ENCODE measurements around the gene FOXA3. TPM values are rescaled to one million over a fixed set of nuclear protein-coding genes. Genes with fewer than 3 reads are reported as not detected.

Gene FOXA3
- total RNA-seq, 1 experiment from 2014 or later = 5.8 TPM

DNA sequence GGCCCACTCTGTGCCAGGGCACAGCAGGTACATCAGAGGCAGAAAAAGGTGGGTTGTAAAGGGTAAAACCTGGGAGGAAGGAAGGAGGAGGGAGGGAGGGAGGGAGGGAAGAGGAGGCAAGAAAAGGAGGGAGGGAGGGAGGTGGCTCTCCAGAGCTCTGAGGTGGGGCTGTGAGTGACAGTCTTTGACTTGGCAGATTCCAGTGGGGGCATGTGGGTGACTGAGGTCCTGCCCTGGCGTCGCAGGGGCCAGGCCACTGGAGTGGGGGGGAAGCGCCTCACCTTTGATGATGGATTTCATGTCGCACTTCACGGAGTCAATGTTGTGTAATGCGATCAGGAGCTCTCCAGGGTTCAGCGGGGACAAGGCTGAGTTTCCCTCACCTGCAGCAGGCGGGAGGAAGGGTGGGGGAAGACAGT lies 43.0 kb upstream of the FOXA3 start:
- Histone ChIP-seq H3K27me3 (ENCODE audit: insufficient read depth, low read length) (no peaks in the 10 kb centered on the region), H3K9me3 (ENCODE audit: control insufficient read depth in 1 of 2, insufficient read depth in 1 of 2, low read depth in 1 of 2, low read length in 2 of 2) (no peaks in the 10 kb centered on the region), H3K27ac (ENCODE audit: low read depth, low read length) (no peak overlapping the region), H3K79me2 (ENCODE audit: insufficient read depth, low read length) (no peaks in the 10 kb centered on the region), H3K4me2 (ENCODE audit: low read length) (no peak overlapping the region), H3K9ac (ENCODE audit: low read length) (no peak overlapping the region), H3K9me2 (ENCODE audit: insufficient read depth) (no peaks in the 10 kb centered on the region), H4K20me1 (ENCODE audit: insufficient read depth) (no peaks in the 10 kb centered on the region), H2AFZ (ENCODE audit: low read depth, low read length, poor library complexity, severe bottlenecking) (no peak overlapping the region), H3K36me3 (ENCODE audit: control insufficient read depth in 1 of 2, insufficient read depth in 2 of 2, low read length in 2 of 2) (peaks cover 14 to 32% of the 10 kb centered on the region in 2 experiments; a peak in 3 of 4 replicates), H3K4me3 (replicated peaks in 1 of 2; ENCODE audit: low read depth in 1 of 2, low read length in 2 of 2) (no peak overlapping the region), H3K4me1 (ENCODE audit: control insufficient read depth in 1 of 2, insufficient read depth in 2 of 2, low read length in 2 of 2) (peaks cover 3 to 11% of the 10 kb centered on the region in 2 experiments; a peak in 3 of 4 replicates)
- no peak for ATAC-seq
- no TSS peak for BruUV-seq (replicated peaks)
- ChIA-PET POLR2A (no interaction called here), RAD21 (ENCODE audit: low non-redundant PET in 1 of 2, low total read pairs in 2 of 2, uncharacterized antibody in 2 of 2, unreplicated experiment in 2 of 2) (no interaction called here), CTCF (no interaction called here)
- no peak for DNase-seq (ENCODE audit: low read depth, low spot score)
- TF ChIP-seq EZH2phosphoT487 (IDR thresholded peaks at IDR 0.05; ENCODE audit: borderline replicate concordance) (no peak), EGR1 (IDR thresholded peaks at IDR 0.05; ENCODE audit: low read depth) (no peak), YY1 (IDR thresholded peaks at IDR 0.05; ENCODE audit: extremely low read depth, insufficient replicate concordance, low read depth, low read length) (no peak), POLR2AphosphoS5 (IDR thresholded peaks at IDR 0.05; ENCODE audit: low read depth, low read length) (no peak), FOSL1 (IDR thresholded peaks at IDR 0.05; ENCODE audit: low read depth) (no peak), TCF7L2 (IDR thresholded peaks at IDR 0.05; ENCODE audit: borderline replicate concordance, extremely low read depth, insufficient read depth, insufficient read length) (no peak), SP1 (IDR thresholded peaks at IDR 0.05; ENCODE audit: low read depth) (no peak), EZH2 (IDR thresholded peaks at IDR 0.05) (no peak), ZFX (IDR thresholded peaks at IDR 0.05) (no peak), SIN3A (IDR thresholded peaks at IDR 0.05; ENCODE audit: low read depth) (no peak), ELF1 (IDR thresholded peaks at IDR 0.05; ENCODE audit: borderline replicate concordance, low read depth) (no peak), SRF (IDR thresholded peaks at IDR 0.05; ENCODE audit: low read depth) (no peak), RAD21 (IDR thresholded peaks at IDR 0.05; ENCODE audit: low read depth) (no peak), CTCF (IDR thresholded peaks at IDR 0.05 in 2 of 3, conservative IDR thresholded peaks at IDR 0.05 in 1 of 3; ENCODE audit: borderline replicate concordance in 1 of 3, insufficient read depth in 1 of 3, low read depth in 2 of 3, low read length in 2 of 3) (no peak), CBX3 (IDR thresholded peaks at IDR 0.05; ENCODE audit: low read depth) (no peak), POLR2A (IDR thresholded peaks at IDR 0.05; ENCODE audit: borderline replicate concordance, extremely low read depth, insufficient read depth, insufficient read length) (no peak), REST (IDR thresholded peaks at IDR 0.05; ENCODE audit: low read depth) (no peak)
- TF ChIP-seq, protein P1, sequence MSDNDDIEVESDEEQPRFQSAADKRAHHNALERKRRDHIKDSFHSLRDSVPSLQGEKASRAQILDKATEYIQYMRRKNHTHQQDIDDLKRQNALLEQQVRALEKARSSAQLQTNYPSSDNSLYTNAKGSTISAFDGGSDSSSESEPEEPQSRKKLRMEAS (IDR thresholded peaks at IDR 0.05) = no peak
- TF ChIP-seq, protein P2, sequence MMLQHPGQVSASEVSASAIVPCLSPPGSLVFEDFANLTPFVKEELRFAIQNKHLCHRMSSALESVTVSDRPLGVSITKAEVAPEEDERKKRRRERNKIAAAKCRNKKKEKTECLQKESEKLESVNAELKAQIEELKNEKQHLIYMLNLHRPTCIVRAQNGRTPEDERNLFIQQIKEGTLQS (IDR thresholded peaks at IDR 0.05) = no peak
- intact Hi-C loops (cut with micrococcal nuclease) = no loop called here
